ENCODE measurements around the gene LRCH4.
"Not testable (repeated sequence)": the region's sequence is repeated elsewhere in the genome, so short reads cannot be mapped to it uniquely, and the experiment has no call there.

The LRCH4 gene

GRCh38 chr7:100572281-100572948 lies 13.5 kb downstream of the LRCH4 start:
- H3K4me3 ChIP-seq (ENCODE audit: low read length): no peak overlapping the region
- TF ChIP-seq ZNF274 (IDR thresholded peaks at IDR 0.05; ENCODE audit: low read depth, low read length): no peak

- TF ChIP-seq ZNF274 (IDR thresholded peaks at IDR 0.05; ENCODE audit: low read depth, low read length): no peak
- no peak overlapping the region for H3K4me3 ChIP-seq (ENCODE audit: low read length)
Measured at GRCh38 chr7:100571829-100572116, 14.2 kb downstream of the LRCH4 start.

- H3K4me3 ChIP-seq (ENCODE audit: low read length): no peak overlapping the region
- no peak for TF ChIP-seq ZNF274 (IDR thresholded peaks at IDR 0.05; ENCODE audit: low read depth, low read length)
Measured at GRCh38 chr7:100570954-100571828, 14.7 kb downstream of the LRCH4 start.

DNA sequence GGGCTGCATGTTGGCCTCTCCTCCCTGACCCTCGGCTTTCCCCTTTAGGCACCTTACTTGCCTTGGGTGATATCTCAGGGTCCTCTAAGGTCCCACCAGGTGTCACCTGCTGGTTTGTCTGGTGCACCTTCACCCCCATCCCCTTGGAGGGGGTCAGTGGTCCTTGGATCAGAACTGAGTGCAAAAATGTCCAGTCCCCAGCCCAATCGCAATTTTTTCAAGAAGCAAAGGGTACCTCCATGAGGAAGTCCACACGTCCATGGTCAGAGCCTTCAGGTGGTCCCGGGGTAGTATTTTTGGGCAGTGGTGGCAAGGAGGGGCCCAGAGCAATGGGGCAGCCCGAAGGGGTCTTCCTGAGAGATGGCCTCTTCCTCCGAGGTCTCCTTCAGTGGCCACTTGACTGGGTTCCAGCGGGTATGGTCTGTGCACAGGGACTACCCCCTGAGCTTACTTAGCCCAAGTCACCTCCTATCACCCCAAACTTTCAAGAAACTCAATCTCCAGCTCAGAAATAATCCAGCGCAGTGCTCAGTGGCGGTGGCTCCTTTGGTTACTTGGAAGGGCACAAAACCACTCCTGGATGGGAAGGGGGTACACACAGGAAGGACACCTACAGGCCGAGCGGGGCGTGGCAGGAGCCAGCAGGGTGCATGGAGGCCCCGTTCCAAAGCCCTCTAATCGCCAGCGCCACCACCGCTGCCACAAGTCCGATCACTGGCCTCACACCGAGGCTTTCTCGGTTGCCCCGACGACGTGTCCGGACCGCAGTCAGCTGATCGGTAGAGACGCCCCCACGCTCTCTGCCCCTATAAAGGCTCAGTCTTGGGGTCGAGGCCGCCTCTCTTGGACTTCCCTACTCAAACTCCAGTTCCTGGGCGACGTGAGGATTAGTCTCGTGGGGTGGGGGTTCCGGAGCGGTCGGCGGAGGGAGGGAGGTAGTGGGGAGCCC lies 16.8 kb downstream of the LRCH4 start:
- no peak overlapping the region for H3K4me3 ChIP-seq (ENCODE audit: low read length)
- TF ChIP-seq ZNF274 (IDR thresholded peaks at IDR 0.05; ENCODE audit: low read depth, low read length): no peak

DNA sequence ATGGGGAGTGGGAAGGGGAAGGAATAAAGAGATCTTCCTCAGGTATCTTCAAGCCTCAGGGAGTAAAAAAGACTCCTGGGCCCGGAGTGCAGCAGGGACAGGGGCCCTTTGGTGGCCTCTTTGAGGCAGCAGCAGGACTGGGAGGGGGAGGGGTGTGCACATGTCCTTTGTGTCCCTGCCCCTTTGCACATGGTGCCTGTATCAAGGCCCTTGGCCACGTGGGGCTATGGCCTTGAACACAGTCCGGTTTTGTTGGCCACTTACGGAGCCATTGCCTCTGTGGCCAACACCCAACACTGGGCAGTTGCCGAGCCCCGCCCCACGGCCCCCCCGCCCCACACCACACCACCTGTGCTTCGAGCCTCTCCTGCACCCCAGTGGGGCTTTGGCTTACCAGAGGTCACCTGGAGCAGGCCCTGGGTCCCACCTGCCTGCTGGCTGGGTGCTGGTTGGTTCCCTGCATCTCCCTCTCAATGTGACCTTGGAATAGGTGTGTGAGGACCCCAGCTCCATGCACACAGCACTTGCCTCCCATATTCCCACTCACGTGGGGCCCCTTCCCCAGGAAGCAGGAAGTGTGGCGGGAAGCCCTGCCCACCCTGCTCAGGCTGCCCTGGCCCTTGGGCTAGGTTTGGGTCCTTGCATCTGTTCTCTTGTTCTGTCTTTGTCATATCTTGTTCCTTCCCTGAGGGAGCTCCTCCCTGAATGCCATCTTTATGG lies 17.6 kb downstream of the LRCH4 start:
- TF ChIP-seq ZNF274 (IDR thresholded peaks at IDR 0.05; ENCODE audit: low read depth, low read length): no peak
- H3K4me3 ChIP-seq (ENCODE audit: low read length): no peak overlapping the region

GRCh38 chr7:100567751-100568175 lies 18.2 kb downstream of the LRCH4 start:
- TF ChIP-seq ZNF274 (IDR thresholded peaks at IDR 0.05; ENCODE audit: low read depth, low read length): no peak
- H3K4me3 ChIP-seq (ENCODE audit: low read length): no peak overlapping the region

DNA sequence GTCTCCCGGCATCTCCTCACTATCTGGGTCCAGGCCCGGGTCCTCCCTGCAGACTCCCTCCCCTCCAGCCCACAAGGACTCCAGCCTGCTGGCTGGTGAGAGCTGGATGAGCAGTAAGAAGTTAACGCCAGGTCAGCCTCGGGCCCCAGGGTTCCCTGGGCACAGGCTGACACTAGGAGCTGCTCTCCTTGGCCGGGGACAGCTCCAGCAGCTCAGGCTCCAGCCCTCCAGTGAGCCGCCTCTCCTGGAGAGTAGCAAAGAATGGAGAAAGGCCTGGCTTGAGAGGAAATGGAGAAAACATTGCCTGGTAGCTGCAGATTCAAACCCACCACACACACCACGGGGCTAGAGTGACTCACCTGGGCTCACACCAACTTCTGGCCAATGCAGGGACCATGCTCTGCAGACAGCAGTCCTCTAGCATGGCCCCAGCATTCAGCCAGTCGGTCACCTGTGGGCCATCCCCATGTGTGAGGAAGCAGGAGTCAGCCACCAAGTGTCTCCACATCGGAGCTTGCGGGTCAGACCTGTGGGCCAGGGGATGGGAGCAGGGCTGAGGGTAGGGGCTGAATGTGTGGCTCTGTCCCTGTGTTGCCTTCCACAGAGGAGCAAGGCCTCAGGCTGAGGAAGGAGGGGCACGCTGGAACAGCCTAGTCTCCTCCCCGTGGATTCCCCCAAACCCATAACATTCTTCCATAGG lies 18.7 kb downstream of the LRCH4 start:
- no peak for TF ChIP-seq ZNF274 (IDR thresholded peaks at IDR 0.05; ENCODE audit: low read depth, low read length)

GRCh38 chr7:100566018-100566531 lies 19.9 kb downstream of the LRCH4 start:
- TF ChIP-seq ZNF274 (IDR thresholded peaks at IDR 0.05; ENCODE audit: low read depth, low read length): no peak
- H3K4me3 ChIP-seq (ENCODE audit: low read length): no peak overlapping the region

More for the DNA sequence above, 18.7 kb downstream of the LRCH4 start:
- H3K4me3 ChIP-seq (ENCODE audit: low read length): no peak overlapping the region

GRCh38 chr7:100565133-100565571 lies 20.8 kb downstream of the LRCH4 start:
- no peak for TF ChIP-seq ZNF274 (IDR thresholded peaks at IDR 0.05; ENCODE audit: low read depth, low read length)
- no peak overlapping the region for H3K4me3 ChIP-seq (ENCODE audit: low read length)

DNA sequence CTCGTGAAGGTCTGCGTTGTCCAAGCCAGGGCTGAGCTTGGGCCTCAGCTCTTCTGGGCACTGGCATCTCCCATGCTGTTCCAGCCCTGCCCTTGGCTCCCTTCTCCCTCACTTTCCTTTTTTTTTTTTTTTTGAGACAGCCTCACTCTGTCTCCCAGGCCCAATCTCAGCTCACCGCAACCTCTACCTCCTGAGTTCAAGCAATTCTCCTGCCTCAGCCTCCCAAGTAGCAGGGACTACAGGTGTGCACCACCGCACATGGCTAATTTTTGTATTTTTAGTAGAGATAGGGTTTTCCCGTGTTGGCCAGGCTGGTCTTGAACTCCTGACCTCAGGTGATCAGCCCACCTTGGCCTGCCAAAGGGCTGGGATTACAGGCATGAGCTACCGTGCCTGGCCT lies 21.5 kb downstream of the LRCH4 start:
- H3K4me3 ChIP-seq (ENCODE audit: low read length): not testable (repeated sequence)

- H3K4me3 ChIP-seq (ENCODE audit: low read length): no peak overlapping the region
- TF ChIP-seq ZNF274 (IDR thresholded peaks at IDR 0.05; ENCODE audit: low read depth, low read length): no peak
Measured at GRCh38 chr7:100563809-100564400, 22.0 kb downstream of the LRCH4 start.

- no peak for TF ChIP-seq ZNF274 (IDR thresholded peaks at IDR 0.05; ENCODE audit: low read depth, low read length)
- no peak overlapping the region for H3K4me3 ChIP-seq (ENCODE audit: low read length)
Measured at GRCh38 chr7:100563100-100563564, 22.8 kb downstream of the LRCH4 start.
